Uterus (tissue), 2 donors: Measurements from ENCODE around the gene LRRC25.

Experiments used
- CTCF ChIP-seq, 4 experiments: fragments of 200-600 bp in 2 of 4; fragments of 450-650 bp in 2 of 4; sonication (generic) in 2 of 4; IDR thresholded peaks; one replicate each; pipeline ENCODE4 v1.5.1; 2016 to 2019; ENCODE audit warnings: antibody characterized with exemption in 4 of 4, mild to moderate bottlenecking in 2 of 4, moderate library complexity in 1 of 4
- POLR2A ChIP-seq, 2 donors: fragments of 450-650 bp; IDR thresholded peaks; one replicate each; pipeline ENCODE4 v1.6.1; 2016; ENCODE audit warnings: antibody characterized with exemption in 2 of 2, mild to moderate bottlenecking in 1 of 2, moderate library complexity in 1 of 2

- TF ChIP-seq CTCF (IDR thresholded peaks at IDR 0.05): no peak
- TF ChIP-seq POLR2A (IDR thresholded peaks at IDR 0.05): no peak
Observed at GRCh38 chr19:18446145-18446810, 48.9 kb upstream of the LRRC25 start.
